Common myeloid progenitor, CD34-positive (primary cell): ENCODE results near the gene CCDC83.
"Not testable (repeated sequence)": the region's sequence is repeated elsewhere in the genome, so short reads cannot be mapped to it uniquely, and the experiment has no call there.

ENCODE experiments used
- CTCF ChIA-PET: fragments of 350-600 bp; sonication (Branson Sonifier 250); formaldehyde crosslinking; loops from one replicate; lab custom pipeline; 2021; ENCODE audit warnings: antibody characterized with exemption; lab: Charles Lee
- POLR2A ChIA-PET: fragments of 350-600 bp; sonication (Branson Sonifier 250); formaldehyde crosslinking; loops from one replicate; lab custom pipeline; 2021; ENCODE audit warnings: antibody characterized with exemption; lab: Charles Lee
- DNase-seq, 3 donors: peaks; one replicate each; pipeline versions ENCODE4 v3.0.0 to v3.0.0-alpha.2; 2013
- H3K27ac ChIP-seq, 2 experiments: 1 replicate in 1 of 2; 2 replicates in 1 of 2; pipeline ENCODE4 v1.7.0; 2013; ENCODE audit warnings: inconsistent platforms in 2 of 2, low read length in 2 of 2, mild to moderate bottlenecking in 2 of 2, low read depth in 1 of 2, moderate library complexity in 1 of 2; ENCODE audit not compliant: severe bottlenecking in 2 of 2, insufficient read depth in 1 of 2, poor library complexity in 1 of 2
- H3K27me3 ChIP-seq, 5 experiments: replicated peaks in 2 of 5; 1 replicate in 3 of 5; 2 replicates in 2 of 5; pipeline versions ENCODE4 v1.6.1 to v1.7.0; 2013; ENCODE audit warnings: low read length in 4 of 5, mild to moderate bottlenecking in 2 of 5, moderate library complexity in 2 of 5, inconsistent platforms in 1 of 5; ENCODE audit not compliant: insufficient read depth in 5 of 5, control insufficient read depth in 4 of 5
- H3K36me3 ChIP-seq, 4 experiments: 1 replicate in 2 of 4; 2 replicates in 2 of 4; pipeline versions ENCODE4 v1.6.1 to v1.7.0; 2013; ENCODE audit warnings: low read length in 3 of 4, control low read depth in 1 of 4, mild to moderate bottlenecking in 1 of 4; ENCODE audit not compliant: control insufficient read depth in 4 of 4, insufficient read depth in 4 of 4
- H3K4me1 ChIP-seq, 4 experiments: 1 replicate in 3 of 4; 2 replicates in 1 of 4; pipeline versions ENCODE4 v1.6.1 to v1.7.1; 2013; ENCODE audit warnings: low read length in 3 of 4, mild to moderate bottlenecking in 3 of 4, control low read depth in 1 of 4, inconsistent platforms in 1 of 4, moderate library complexity in 1 of 4; ENCODE audit not compliant: control insufficient read depth in 4 of 4, insufficient read depth in 4 of 4; ENCODE audit errors: control extremely low read depth in 1 of 4
- H3K4me3 ChIP-seq, 7 experiments: 1 replicate in 4 of 7; 2 replicates in 3 of 7; pipeline versions ENCODE4 v1.5.1 to v1.7.0; 2013; ENCODE audit warnings: mild to moderate bottlenecking in 7 of 7, low read length in 6 of 7, moderate library complexity in 6 of 7, inconsistent platforms in 2 of 7, low read depth in 2 of 7, control low read depth in 1 of 7; ENCODE audit not compliant: insufficient read depth in 4 of 7, control insufficient read depth in 1 of 7; ENCODE audit errors: extremely low read depth in 1 of 7
- H3K9me3 ChIP-seq, 5 experiments: 1 replicate in 4 of 5; 2 replicates in 1 of 5; pipeline versions ENCODE4 v1.6.1 to v1.7.1; 2013; ENCODE audit warnings: low read length in 4 of 5, mild to moderate bottlenecking in 2 of 5, inconsistent platforms in 1 of 5, low read depth in 1 of 5, moderate library complexity in 1 of 5; ENCODE audit not compliant: control insufficient read depth in 4 of 5, insufficient read depth in 2 of 5; ENCODE audit errors: control extremely low read depth in 1 of 5
- WGBS: methylation state at CpG from one replicate; pipeline ENCODE4 v1.1.5; 2013; ENCODE audit not compliant: insufficient coverage; 5-methylcytosine and 5-hydroxymethylcytosine counted together

Gene CCDC83

DNA sequence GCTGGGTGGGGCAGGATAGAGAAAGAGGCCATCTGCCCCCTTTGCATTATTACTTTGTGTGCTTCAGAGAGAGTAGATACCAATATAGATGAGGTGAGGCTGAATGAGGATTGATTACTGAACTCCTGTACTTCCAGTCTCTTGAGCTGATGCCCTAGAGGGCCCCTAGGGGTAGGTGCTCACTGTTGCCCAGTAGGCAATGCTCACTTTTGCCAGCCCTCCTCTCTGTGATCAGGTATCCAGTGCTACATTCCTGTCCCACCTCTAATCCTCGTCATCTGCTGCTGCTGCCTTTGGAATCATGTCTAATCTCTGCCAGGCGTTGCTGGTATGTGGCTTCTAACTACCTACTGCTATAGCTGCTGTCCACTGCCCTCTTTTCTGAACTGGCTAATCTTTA is 57.2 kb downstream of the CCDC83 start:
- no peaks in the 10 kb centered on the region for H3K4me1 ChIP-seq
- CTCF ChIA-PET = no interaction called here
- H3K4me3 ChIP-seq = no peak overlapping the region
- H3K27ac ChIP-seq = no peak overlapping the region
- no peak for DNase-seq
- peaks cover 0 to 5% (median 4%) of the 10 kb centered on the region in 5 experiments for H3K9me3 ChIP-seq
- POLR2A ChIA-PET = no interaction called here
- no peaks in the 10 kb centered on the region for H3K27me3 ChIP-seq
- no peaks in the 10 kb centered on the region for H3K36me3 ChIP-seq
- 100% methylated on average over 2 of the region's 2 CpGs for WGBS

DNA sequence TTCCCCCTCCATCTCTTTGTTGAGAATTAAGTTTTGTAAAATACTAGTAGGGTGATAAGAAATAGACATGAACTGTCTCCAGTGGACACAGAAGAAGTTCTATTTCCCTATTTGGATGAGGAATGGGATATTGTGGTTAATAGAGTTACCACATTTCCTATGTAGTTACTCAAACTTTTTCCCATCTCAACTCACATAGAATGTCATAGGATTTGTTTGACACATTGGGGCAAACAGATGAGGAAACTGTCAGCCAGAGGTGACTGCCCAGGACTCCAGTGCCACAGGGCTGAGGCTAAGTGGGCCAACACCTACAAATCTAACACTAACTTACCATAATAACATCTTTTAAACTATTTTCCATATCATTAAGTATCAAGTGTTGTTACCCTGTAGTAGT is 58.3 kb downstream of the CCDC83 start:
- Histone ChIP-seq H3K27me3 (no peaks in the 10 kb centered on the region), H3K27ac (no peak overlapping the region), H3K9me3 (peaks cover 0 to 5% (median 4%) of the 10 kb centered on the region in 5 experiments), H3K4me1 (no peaks in the 10 kb centered on the region), H3K4me3 (no peak overlapping the region), H3K36me3 (no peaks in the 10 kb centered on the region)
- CTCF ChIA-PET = no interaction called here
- no peak for DNase-seq
- POLR2A ChIA-PET = no interaction called here

GRCh38 chr11:85914425-85914824 is 59.2 kb downstream of the CCDC83 start:
- Histone ChIP-seq H3K9me3 (peaks cover 0 to 5% (median 4%) of the 10 kb centered on the region in 5 experiments), H3K27me3 (no peaks in the 10 kb centered on the region), H3K4me3 (no peak overlapping the region), H3K4me1 (no peaks in the 10 kb centered on the region), H3K27ac (no peak overlapping the region), H3K36me3 (no peaks in the 10 kb centered on the region)
- ChIA-PET POLR2A (no interaction called here), CTCF (no interaction called here)
- WGBS = 94% methylated on average over 5 of the region's 6 CpGs
- DNase-seq = no peak

DNA sequence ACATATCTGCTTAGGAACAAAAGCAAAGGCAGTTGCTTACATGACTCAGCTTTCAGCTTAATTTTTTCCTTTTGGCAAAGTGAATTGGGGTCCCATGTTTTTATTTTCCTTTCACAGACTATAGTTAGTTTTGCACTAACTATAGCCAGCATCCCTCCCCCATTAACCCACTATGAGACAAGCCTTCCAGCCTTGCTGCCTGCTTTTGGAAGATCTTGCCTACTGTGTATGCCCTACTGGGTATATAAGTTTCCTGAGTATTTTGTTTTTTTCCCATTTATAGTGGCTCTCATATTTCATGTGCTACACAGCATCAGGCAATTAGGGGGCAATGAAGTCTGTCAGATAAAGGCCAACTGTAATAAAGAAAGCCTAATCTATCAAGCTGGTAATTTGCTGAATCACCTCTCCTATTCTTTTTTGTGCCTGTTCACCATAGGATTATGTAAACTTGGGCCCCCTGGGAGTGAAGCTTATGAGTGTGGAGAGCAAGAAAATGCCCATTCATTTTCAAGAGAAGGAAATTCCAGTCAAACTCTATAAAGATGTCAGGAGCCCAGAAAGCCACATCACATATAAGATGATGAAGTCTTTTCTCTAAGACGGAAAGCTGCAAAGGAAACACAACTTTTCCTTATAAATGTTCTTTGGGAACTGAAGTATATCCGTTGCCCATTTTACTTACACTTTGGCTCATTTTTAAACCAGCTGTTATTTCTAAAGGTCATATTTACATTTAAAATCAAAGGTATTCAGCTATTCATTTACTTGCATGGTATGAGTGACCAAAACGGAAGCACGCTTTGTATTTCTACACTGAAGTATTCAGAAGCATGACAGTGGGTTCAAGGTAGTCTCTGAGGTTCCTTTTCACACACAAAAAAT is 64.0 kb downstream of the CCDC83 start:
- WGBS = no CpG with 5 or more reads among the region's 4 CpGs
- Histone ChIP-seq H3K4me1 (no peaks in the 10 kb centered on the region), H3K36me3 (no peaks in the 10 kb centered on the region), H3K4me3 (no peak overlapping the region), H3K27me3 (no peaks in the 10 kb centered on the region), H3K9me3 (peaks cover 0 to 5% (median 2%) of the 10 kb centered on the region in 5 experiments), H3K27ac (no peak overlapping the region)
- CTCF ChIA-PET = no interaction called here
- POLR2A ChIA-PET = no interaction called here
- peak in 1 of 3 donors; percentile 15 for DNase-seq

- Histone ChIP-seq H3K36me3 (no peaks in the 10 kb centered on the region), H3K27me3 (no peaks in the 10 kb centered on the region), H3K9me3 (no peaks in the 10 kb centered on the region), H3K4me3 (no peak overlapping the region), H3K27ac (no peak overlapping the region), H3K4me1 (no peaks in the 10 kb centered on the region)
- WGBS = 100% methylated on average over 1 of the region's 1 CpG
- CTCF ChIA-PET = no interaction called here
- DNase-seq = no peak
- POLR2A ChIA-PET = no interaction called here
Observed at GRCh38 chr11:85922367-85922766, 67.2 kb downstream of the CCDC83 start.

DNA sequence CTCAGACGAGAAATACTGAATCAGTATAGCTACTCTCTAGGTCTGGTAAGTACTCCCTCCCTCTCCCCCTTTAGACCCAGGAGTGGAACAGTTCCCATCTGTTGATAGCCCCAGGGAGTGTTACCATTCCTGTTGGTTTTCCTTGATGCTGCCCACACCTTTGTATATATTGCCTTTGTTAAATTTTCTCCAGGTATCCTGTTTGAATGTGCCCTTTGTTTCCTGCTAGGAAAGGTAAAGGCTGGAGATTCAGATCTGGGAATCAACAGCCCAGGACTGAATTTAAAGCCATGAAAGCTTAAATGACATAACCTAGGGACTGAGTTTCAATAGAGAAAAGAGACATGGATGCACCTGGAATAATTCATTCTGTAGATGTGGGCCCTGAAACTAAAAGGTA is 68.3 kb downstream of the CCDC83 start:
- no peaks in the 10 kb centered on the region for H3K4me1 ChIP-seq
- no peaks in the 10 kb centered on the region for H3K27me3 ChIP-seq
- H3K36me3 ChIP-seq = no peaks in the 10 kb centered on the region
- ChIA-PET POLR2A (interaction anchor here (0.6 kb wide), 1 partner anchor 28 kb away, joined by 3 read pairs; no protein-coding TSS in a partner anchor), CTCF (interaction anchor here (0.7 kb wide), 1 partner anchor 47 kb away, joined by 3 read pairs; no protein-coding TSS in a partner anchor)
- no peak for DNase-seq
- 93% methylated on average over 1 of the region's 1 CpG for WGBS
- H3K9me3 ChIP-seq = no peaks in the 10 kb centered on the region
- no peak overlapping the region for H3K4me3 ChIP-seq
- H3K27ac ChIP-seq = no peak overlapping the region

GRCh38 chr11:85926653-85927214 is 71.6 kb downstream of the CCDC83 start:
- CTCF ChIA-PET, H3K4me3 ChIP-seq, H3K27me3 ChIP-seq, DNase-seq, H3K9me3 ChIP-seq, POLR2A ChIA-PET, H3K4me1 ChIP-seq, H3K36me3 ChIP-seq, H3K27ac ChIP-seq: not testable (repeated sequence)
- no CpG with 5 or more reads among the region's 2 CpGs for WGBS
